ENCODE results near the gene ASPSCR1.

GRCh38 chr17:81950501-81950900 is 26.9 kb upstream of the ASPSCR1 start:
- no peak for TF ChIP-seq POLR2AphosphoS5 (IDR thresholded peaks at IDR 0.05; ENCODE audit: low read depth, low read length)
- no peak for TF ChIP-seq REST (IDR thresholded peaks at IDR 0.05; ENCODE audit: insufficient read depth in 1 of 2, low read depth in 2 of 2, low read length in 2 of 2)
- TF ChIP-seq TAF1 (IDR thresholded peaks at IDR 0.05; ENCODE audit: borderline replicate concordance, insufficient read depth, low read length), result no peak
